ENCODE data around the gene NTSR1. TPM values are rescaled to one million over a fixed set of nuclear protein-coding genes. Genes with fewer than 3 reads are reported as not detected.

NTSR1 gene
- total RNA-seq, 1 donor from 2014 or later: 0.26 TPM

DNA sequence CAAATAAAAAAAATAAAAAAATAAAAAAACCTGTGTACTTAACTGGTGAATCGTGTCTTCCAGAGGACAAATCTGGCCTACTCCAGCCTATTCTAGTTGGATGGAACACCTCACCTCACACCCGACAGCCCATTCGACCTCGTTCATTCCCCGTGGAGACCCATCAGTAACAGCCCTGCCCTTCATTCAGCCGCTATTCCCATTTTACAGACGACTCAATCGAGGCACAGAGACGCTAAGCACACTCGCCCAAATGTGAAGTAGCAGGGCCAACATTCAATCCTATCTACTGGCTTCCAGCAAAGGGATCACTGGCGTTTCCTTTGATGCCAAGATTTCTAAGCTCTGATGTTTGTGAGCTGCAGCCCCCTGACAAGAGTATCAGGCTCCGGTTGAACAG, 1.8 kb upstream of the NTSR1 start:
- TF ChIP-seq EZH2 (IDR thresholded peaks at IDR 0.05) (no peak), EZH2phosphoT487 (IDR thresholded peaks at IDR 0.05) (no peak)
- TF ChIP-seq, protein P1, sequence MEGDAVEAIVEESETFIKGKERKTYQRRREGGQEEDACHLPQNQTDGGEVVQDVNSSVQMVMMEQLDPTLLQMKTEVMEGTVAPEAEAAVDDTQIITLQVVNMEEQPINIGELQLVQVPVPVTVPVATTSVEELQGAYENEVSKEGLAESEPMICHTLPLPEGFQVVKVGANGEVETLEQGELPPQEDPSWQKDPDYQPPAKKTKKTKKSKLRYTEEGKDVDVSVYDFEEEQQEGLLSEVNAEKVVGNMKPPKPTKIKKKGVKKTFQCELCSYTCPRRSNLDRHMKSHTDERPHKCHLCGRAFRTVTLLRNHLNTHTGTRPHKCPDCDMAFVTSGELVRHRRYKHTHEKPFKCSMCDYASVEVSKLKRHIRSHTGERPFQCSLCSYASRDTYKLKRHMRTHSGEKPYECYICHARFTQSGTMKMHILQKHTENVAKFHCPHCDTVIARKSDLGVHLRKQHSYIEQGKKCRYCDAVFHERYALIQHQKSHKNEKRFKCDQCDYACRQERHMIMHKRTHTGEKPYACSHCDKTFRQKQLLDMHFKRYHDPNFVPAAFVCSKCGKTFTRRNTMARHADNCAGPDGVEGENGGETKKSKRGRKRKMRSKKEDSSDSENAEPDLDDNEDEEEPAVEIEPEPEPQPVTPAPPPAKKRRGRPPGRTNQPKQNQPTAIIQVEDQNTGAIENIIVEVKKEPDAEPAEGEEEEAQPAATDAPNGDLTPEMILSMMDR (IDR thresholded peaks at IDR 0.05): no peak
- peaks cover 5% of the 10 kb centered on the region for H3K4me1 ChIP-seq
- H2AFZ ChIP-seq (replicated peaks): no peak overlapping the region
- H3K4me2 ChIP-seq: no peak overlapping the region
- H3K4me3 Mint-ChIP-seq: no peak overlapping the region
- peaks cover 66% of the 10 kb centered on the region for H3K27me3 ChIP-seq
- H3K9ac ChIP-seq: no peak overlapping the region
- peaks cover 30% of the 10 kb centered on the region for H3K27me3 Mint-ChIP-seq (ENCODE audit: insufficient read depth, low read depth)
- H3K36me3 Mint-ChIP-seq: no peaks in the 10 kb centered on the region
- peaks cover 21% of the 10 kb centered on the region for H4K20me1 ChIP-seq (ENCODE audit: low read depth)
- H3K27ac ChIP-seq: no peak overlapping the region
- H3K27ac Mint-ChIP-seq: no peak overlapping the region
- no peaks in the 10 kb centered on the region for H3K79me2 ChIP-seq (ENCODE audit: low read depth)
- H3K9me3 ChIP-seq (ENCODE audit: low read depth): no peaks in the 10 kb centered on the region
- H3K4me3 ChIP-seq: no peak overlapping the region
- no peaks in the 10 kb centered on the region for H3F3A ChIP-seq (ENCODE audit: low read depth)
- DNase-seq (ENCODE audit: low spot score): no peak
- H3K9me3 Mint-ChIP-seq: no peaks in the 10 kb centered on the region
- no peaks in the 10 kb centered on the region for H3K36me3 ChIP-seq
- H3K4me1 Mint-ChIP-seq: peaks cover 20% of the 10 kb centered on the region

DNA sequence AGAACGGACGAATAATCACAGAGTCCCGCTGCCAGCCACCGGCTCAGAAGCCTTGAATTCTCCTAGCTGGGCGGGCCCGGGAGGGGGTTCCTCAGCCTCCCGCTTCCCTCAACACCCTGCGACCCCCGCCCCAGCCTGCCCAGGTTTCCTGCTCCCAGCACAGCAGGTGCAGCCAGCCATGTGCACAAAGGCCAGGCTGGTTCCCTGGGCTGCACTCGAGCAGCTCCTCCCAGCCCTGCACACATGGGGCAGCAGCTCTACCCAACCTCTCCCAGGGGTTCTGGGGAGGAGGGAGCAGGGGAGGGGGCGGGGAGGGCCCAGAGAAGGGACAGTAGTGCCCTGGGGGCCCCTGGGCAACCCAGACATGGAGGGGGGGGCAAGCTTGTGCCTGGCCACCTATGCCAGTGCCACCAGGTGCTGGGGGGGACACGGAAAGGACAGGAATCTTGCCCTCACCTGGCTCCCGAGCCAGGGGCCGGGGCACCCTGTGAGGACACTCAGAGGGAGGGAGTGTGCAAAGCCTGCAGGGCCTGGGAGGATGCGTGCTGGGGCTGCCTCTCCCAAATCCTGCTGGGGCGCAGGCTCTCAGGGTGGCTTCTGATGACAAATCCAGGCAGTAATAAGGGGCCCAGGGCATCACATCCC, 1.2 kb upstream of the NTSR1 start:
- H3K36me3 Mint-ChIP-seq: no peaks in the 10 kb centered on the region
- Histone ChIP-seq H3K4me2 (no peak overlapping the region), H2AFZ (replicated peaks) (no peak overlapping the region), H3K9ac (no peak overlapping the region), H3K27me3 (peaks cover 71% of the 10 kb centered on the region), H3F3A (ENCODE audit: low read depth) (no peaks in the 10 kb centered on the region), H3K9me3 (ENCODE audit: low read depth) (no peaks in the 10 kb centered on the region), H3K27ac (no peak overlapping the region), H3K4me3 (no peak overlapping the region), H3K4me1 (peaks cover 5% of the 10 kb centered on the region), H3K36me3 (no peaks in the 10 kb centered on the region), H3K79me2 (ENCODE audit: low read depth) (no peaks in the 10 kb centered on the region), H4K20me1 (ENCODE audit: low read depth) (peaks cover 21% of the 10 kb centered on the region)
- H3K4me3 Mint-ChIP-seq: no peak overlapping the region
- H3K9me3 Mint-ChIP-seq: no peaks in the 10 kb centered on the region
- H3K4me1 Mint-ChIP-seq: peaks cover 19% of the 10 kb centered on the region
- TF ChIP-seq, protein P1 (IDR thresholded peaks at IDR 0.05): no peak
- TF ChIP-seq EZH2 (IDR thresholded peaks at IDR 0.05): no peak
- TF ChIP-seq EZH2phosphoT487 (IDR thresholded peaks at IDR 0.05): no peak
- DNase-seq (ENCODE audit: low spot score): peak; percentile 31
- peaks cover 32% of the 10 kb centered on the region for H3K27me3 Mint-ChIP-seq (ENCODE audit: insufficient read depth, low read depth)
- H3K27ac Mint-ChIP-seq: no peak overlapping the region

DNA sequence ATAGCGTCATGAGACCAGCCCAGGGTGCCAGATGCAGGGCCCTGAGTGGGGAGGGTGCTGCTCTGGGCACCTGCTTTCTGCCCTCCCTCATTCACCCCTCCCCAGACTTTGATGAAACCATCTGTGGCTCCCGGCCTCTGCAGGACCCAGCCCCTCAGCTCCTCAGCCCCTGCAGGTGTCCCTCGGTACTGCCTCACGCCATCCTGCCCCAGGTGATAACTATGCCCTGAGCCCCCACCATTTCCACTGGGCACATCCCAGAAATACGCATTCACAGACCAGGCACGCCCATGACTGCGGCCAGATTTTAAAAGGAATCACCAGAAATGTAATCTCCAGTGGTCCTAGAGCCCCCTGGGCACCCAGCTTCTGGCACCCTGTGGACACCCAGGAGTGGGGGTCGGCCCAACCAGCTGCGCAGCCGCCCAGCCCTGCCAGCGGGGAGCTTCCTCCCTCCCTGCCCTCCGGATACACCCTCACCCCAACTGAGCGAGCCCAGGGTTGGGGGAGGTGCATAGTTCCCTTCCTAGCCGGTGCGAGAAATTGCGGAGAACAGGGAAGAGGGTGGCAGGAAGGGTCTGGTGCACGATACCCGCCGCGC, 615 bp upstream of the NTSR1 start:
- Histone ChIP-seq H3K4me3 (peak overlapping the region; percentile 36), H4K20me1 (ENCODE audit: low read depth) (peaks cover 21% of the 10 kb centered on the region), H3K36me3 (no peaks in the 10 kb centered on the region), H2AFZ (replicated peaks) (no peak overlapping the region), H3F3A (ENCODE audit: low read depth) (no peaks in the 10 kb centered on the region), H3K27me3 (peaks cover 78% of the 10 kb centered on the region), H3K4me1 (peaks cover 5% of the 10 kb centered on the region), H3K9ac (no peak overlapping the region), H3K9me3 (ENCODE audit: low read depth) (no peaks in the 10 kb centered on the region), H3K27ac (no peak overlapping the region), H3K79me2 (ENCODE audit: low read depth) (no peaks in the 10 kb centered on the region), H3K4me2 (peak overlapping the region; percentile 70)
- H3K9me3 Mint-ChIP-seq: no peaks in the 10 kb centered on the region
- H3K36me3 Mint-ChIP-seq: no peaks in the 10 kb centered on the region
- H3K4me1 Mint-ChIP-seq: peaks cover 17% of the 10 kb centered on the region
- H3K4me3 Mint-ChIP-seq: no peak overlapping the region
- peak; percentile 68 for TF ChIP-seq EZH2 (IDR thresholded peaks at IDR 0.05)
- TF ChIP-seq EZH2phosphoT487 (IDR thresholded peaks at IDR 0.05): peak; percentile 75
- TF ChIP-seq, protein P1 (IDR thresholded peaks at IDR 0.05): peak; percentile 58
- H3K27me3 Mint-ChIP-seq (ENCODE audit: insufficient read depth, low read depth): peaks cover 34% of the 10 kb centered on the region
- H3K27ac Mint-ChIP-seq: no peak overlapping the region
- DNase-seq (ENCODE audit: low spot score): peak; percentile 65

Measured in neural progenitor cell (in vitro differentiated cells).